Ovary (tissue), 10 donors: ENCODE measurements around the gene SPOPL. TPM values are rescaled to one million over a fixed set of nuclear protein-coding genes. Genes with fewer than 3 reads are reported as not detected.

Experiments used
- DNase-seq, 5 donors: peaks; one replicate each; pipeline ENCODE4 v3.0.0-alpha.2; 2019 to 2020
- H3K27ac ChIP-seq, 2 donors: fragments of 200-600 bp; one replicate each; pipeline versions ENCODE4 v1.5.1 to v1.8.0; 2019 to 2022
- H3K27me3 ChIP-seq: fragments of 200-600 bp; one replicate; pipeline ENCODE4 v1.8.0; 2022
- H3K36me3 ChIP-seq: fragments of 200-600 bp; sonication (generic); one replicate; pipeline ENCODE4 v1.5.1; 2019
- H3K4me1 ChIP-seq: one replicate; pipeline ENCODE4 v1.8.1; 2013; ENCODE audit warnings: mild to moderate bottlenecking, moderate library complexity; ENCODE audit not compliant: insufficient read depth
- H3K4me3 ChIP-seq: fragments of 200-600 bp; sonication (generic); one replicate; pipeline ENCODE4 v1.5.1; 2017
- H3K9me3 ChIP-seq, 2 donors: fragments of 200-600 bp in 1 of 2; sonication (generic) in 1 of 2; one replicate each; pipeline versions ENCODE4 v1.5.1 to v1.8.1; 2013 to 2019; ENCODE audit warnings: mild to moderate bottlenecking in 1 of 2, moderate library complexity in 1 of 2
- CTCF ChIP-seq, 3 donors: fragments of 450-650 bp in 2 of 3; fragments of 200-600 bp in 1 of 3; IDR thresholded peaks; one replicate each; pipeline versions ENCODE4 v1.5.1 to v1.8.0; 2016 to 2022; ENCODE audit warnings: antibody characterized with exemption in 3 of 3, mild to moderate bottlenecking in 1 of 3
- EP300 ChIP-seq: sonication (generic); formaldehyde crosslinking; IDR thresholded peaks from one replicate; pipeline ENCODE4 v1.6.1; 2017; ENCODE audit warnings: antibody characterized with exemption
- POLR2A ChIP-seq: fragments of 450-650 bp; IDR thresholded peaks from one replicate; pipeline ENCODE4 v1.6.1; 2017; ENCODE audit warnings: antibody characterized with exemption, mild to moderate bottlenecking, moderate library complexity
- WGBS, 3 donors: extraction: QIAGEN DNeasy Blood & Tissue Kit in 1 of 3; methylation state at CpG; one replicate each; pipeline versions ENCODE4 v1.1.5 to v1.1.7; 2013 to 2017; 5-methylcytosine and 5-hydroxymethylcytosine counted together
- intact Hi-C, 4 donors: fragments of 100-400 bp; cut with DNase I; formaldehyde crosslinking; loops; one replicate each; pipeline versions ENCODE4 v1.11.0 to v1.15.1; 2022 to 2023
- long read RNA-seq, 3 donors: library from polyadenylated mRNA in 2 of 3; unstranded in 2 of 3; transcript quantifications; one replicate each; pipeline ENCODE4 v2.0.0 and lab custom pipeline, GENCODE V29; 2021 to 2026
- polyA plus RNA-seq, 2 donors: library from polyadenylated mRNA; stranded (reverse); fragments of 200-250 nt in 1 of 2; fragments of 350-450 nt in 1 of 2; fragmentation: Illumina TruSeq in 1 of 2; extraction: RNeasy Lipid Tissue Mini Kit (QIAGEN cat#74804) in 1 of 2; gene quantifications; one replicate each; pipeline ENCODE4 v1.2.3, GENCODE V29; 2013 to 2014
- total RNA-seq, 7 donors: library from RNA; depleted of rRNA in 2 of 7; stranded (reverse); fragments of >200 nt in 2 of 7; fragmentation: NEBNext Ultra II Directional in 3 of 7; extraction: Animal tissue kit (Norgen Biotek cat#: 25700) in 3 of 7; gene quantifications; one replicate each; pipeline versions ENCODE4 v1.1.0 to v1.2.4, GENCODE V29; 2016 to 2023
- donor health status: DM: no; HTN: no; CAD: no; lungs with moderate emphysema.
- donor health status: DM: no; HTN: no; CAD: no.
- donor health status: Bipolar disorder and iron deficiency.
- donor health status: DM: yes; HTN: yes; CAD: no.
- donor health status: DM: no; HTN: no; CAD: no.
- donor health status: DM: yes; HTN: yes; CAD: no.

Gene SPOPL
- total RNA-seq = 10 to 100 TPM; 18.6 to 30.9 (median 23.9) TPM
- polyA plus RNA-seq = 10 to 100 TPM; 10.9 to 11.1 TPM
- long read RNA-seq, donor 1, full-length matches to known transcripts = 2 of 3 reads
- long read RNA-seq, donor 1, partial matches to known transcripts = 0 of 3 reads
- long read RNA-seq, donor 1, other reads (novel, unspliced or antisense) = 1 of 3 reads
- long read RNA-seq, donor 2, full-length matches to known transcripts = 8 of 8 reads
- long read RNA-seq, donor 2, partial matches to known transcripts = 0 of 8 reads
- long read RNA-seq, donor 2, other reads (novel, unspliced or antisense) = 0 of 8 reads
- long read RNA-seq, donor 3, full-length matches to known transcripts = 4 of 7 reads
- long read RNA-seq, donor 3, partial matches to known transcripts = 1 of 7 reads
- long read RNA-seq, donor 3, other reads (novel, unspliced or antisense) = 2 of 7 reads

- WGBS, 3 donors = 0 to 1% (median 0%) methylated on average over 54 to 86 of the region's 86 CpGs
- peak; percentile 88 to 95 (median 91) for DNase-seq
- H3K4me1 ChIP-seq = peaks cover 5% of the 10 kb centered on the region
- H3K27me3 ChIP-seq = no peaks in the 10 kb centered on the region
- TF ChIP-seq EP300 = no peak
- peak in 1 of 3 donors; percentile 23 for TF ChIP-seq CTCF (IDR thresholded peaks at IDR 0.05)
- peak; percentile 44 for TF ChIP-seq POLR2A
- peak within 1 kb of the TSS; percentile 92 to 97 for H3K27ac ChIP-seq
- no peaks in the 10 kb centered on the region for H3K36me3 ChIP-seq
- intact Hi-C loops = no loop called here
- no peaks in the 10 kb centered on the region for H3K9me3 ChIP-seq
- H3K4me3 ChIP-seq = peak within 1 kb of the TSS; percentile 96
These were observed at the start of gene SPOPL for GRCh38 chr2:138501425-138502254. SPOPL (plus strand) TSS chr2:138501770; CDS start chr2:138550217, 48,447 bp downstream.

GRCh38 chr2:138452324-138452723, 49.2 kb upstream of the SPOPL start:
- intact Hi-C loops = no loop called here
- Histone ChIP-seq H3K27me3 (no peaks in the 10 kb centered on the region), H3K27ac (no peak overlapping the region), H3K4me1 (no peaks in the 10 kb centered on the region), H3K36me3 (no peaks in the 10 kb centered on the region), H3K4me3 (no peak overlapping the region), H3K9me3 (no peaks in the 10 kb centered on the region)
- no peak for DNase-seq
- WGBS, 3 donors = 71 to 84% (median 79%) methylated on average over 1 of the region's 1 CpG
- no peak for TF ChIP-seq POLR2A
- TF ChIP-seq EP300 = no peak
- no peak for TF ChIP-seq CTCF (IDR thresholded peaks at IDR 0.05)

- Histone ChIP-seq H3K27me3 (no peaks in the 10 kb centered on the region), H3K4me3 (no peak overlapping the region), H3K36me3 (no peaks in the 10 kb centered on the region), H3K4me1 (no peaks in the 10 kb centered on the region), H3K9me3 (no peaks in the 10 kb centered on the region), H3K27ac (no peak overlapping the region)
- intact Hi-C loops = no loop called here
- no peak for DNase-seq
- TF ChIP-seq EP300 (no peak), POLR2A (no peak), CTCF (IDR thresholded peaks at IDR 0.05) (no peak)
- WGBS, 3 donors = 94 to 98% (median 94%) methylated on average over 8 of the region's 8 CpGs
These were observed 47.8 kb upstream of the SPOPL start for GRCh38 chr2:138453815-138454214.

- Histone ChIP-seq H3K27ac (no peak overlapping the region), H3K27me3 (no peaks in the 10 kb centered on the region), H3K4me1 (no peaks in the 10 kb centered on the region), H3K4me3 (no peak overlapping the region), H3K9me3 (no peaks in the 10 kb centered on the region), H3K36me3 (no peaks in the 10 kb centered on the region)
- no peak for TF ChIP-seq POLR2A
- no peak for TF ChIP-seq EP300
- no peak for TF ChIP-seq CTCF (IDR thresholded peaks at IDR 0.05)
- intact Hi-C loops = no loop called here
- WGBS, 3 donors = 57 to 75% (median 70%) methylated on average over 2 of the region's 2 CpGs
- no peak for DNase-seq
These were observed 46.8 kb upstream of the SPOPL start for GRCh38 chr2:138454761-138455160.
